GOT3 (cell line): Measurements from ENCODE around the gene ZNF784.
A peak's percentile ranks its signal among the peaks of the same experiment; 100 is the strongest.

Source experiments
- DNase-seq: peaks from one replicate; lab custom pipeline; 2025; ENCODE audit warnings: mixed read lengths; lab: John Stamatoyannopoulos, UW

ZNF784 gene

GRCh38 chr19:55602104-55603001 lies 22.0 kb downstream of the ZNF784 start:
- DNase-seq, result no peak

- no peak for DNase-seq
Observed at GRCh38 chr19:55601084-55601483, 23.3 kb downstream of the ZNF784 start.

GRCh38 chr19:55600662-55601028 lies 23.7 kb downstream of the ZNF784 start:
- no peak for DNase-seq

- DNase-seq, result peak; percentile 89
Observed at GRCh38 chr19:55599842-55600661, 24.3 kb downstream of the ZNF784 start, which contains the start of gene ZNF524. TSS of gene ZNF524 (plus strand) at chr19:55600288. CDS start at chr19:55602113, 1,825 bp downstream.

GRCh38 chr19:55599468-55599841 lies 24.9 kb downstream of the ZNF784 start, which contains the start of gene FIZ1:
TSS of gene FIZ1 (minus strand) at chr19:55599517. CDS start at chr19:55597865, 1,652 bp downstream.
- DNase-seq, result peak; percentile 89

GRCh38 chr19:55598719-55599467 lies 25.5 kb downstream of the ZNF784 start:
- DNase-seq, result peak; percentile 83

- DNase-seq, result no peak
Observed at GRCh38 chr19:55598034-55598433, 26.3 kb downstream of the ZNF784 start.

GRCh38 chr19:55597501-55597921 lies 26.9 kb downstream of the ZNF784 start:
- no peak for DNase-seq

GRCh38 chr19:55596304-55596703 lies 28.1 kb downstream of the ZNF784 start:
- no peak for DNase-seq

GRCh38 chr19:55594996-55595545 lies 29.3 kb downstream of the ZNF784 start:
- DNase-seq, result no peak

- no peak for DNase-seq
Observed at GRCh38 chr19:55593096-55593772, 31.1 kb downstream of the ZNF784 start.

- no peak for DNase-seq
Observed at GRCh38 chr19:55592391-55593090, 31.8 kb downstream of the ZNF784 start.

- DNase-seq, result no peak
Observed at GRCh38 chr19:55591555-55591954, 32.8 kb downstream of the ZNF784 start.

- DNase-seq, result no peak
Observed at GRCh38 chr19:55590617-55591016, 33.7 kb downstream of the ZNF784 start.

GRCh38 chr19:55590109-55590508 lies 34.3 kb downstream of the ZNF784 start:
- no peak for DNase-seq

GRCh38 chr19:55588738-55589137 lies 35.6 kb downstream of the ZNF784 start:
- DNase-seq, result no peak

- DNase-seq, result peak; percentile 65
Observed at GRCh38 chr19:55586976-55587668, 37.2 kb downstream of the ZNF784 start.

- DNase-seq, result no peak
Observed at GRCh38 chr19:55585658-55586339, 38.6 kb downstream of the ZNF784 start.

- DNase-seq, result no peak
Observed at GRCh38 chr19:55584871-55585270, 39.5 kb downstream of the ZNF784 start.
